Glutamatergic neuron (in vitro differentiated cells): ENCODE data around the gene NAV1. TPM values are rescaled to one million over a fixed set of nuclear protein-coding genes. Genes with fewer than 3 reads are reported as not detected.

Source experiments
- DNase-seq: peaks from one replicate; pipeline ENCODE4 v3.0.0; 2022
- H3K27ac Mint-ChIP-seq: one replicate; pipeline ENCODE4 v1.8.0; 2020; ENCODE audit warnings: mild to moderate bottlenecking, mixed read lengths, inconsistent platforms; ENCODE audit not compliant: unreplicated experiment
- H3K27me3 Mint-ChIP-seq: one replicate; pipeline ENCODE4 v1.8.0; 2020; ENCODE audit warnings: mild to moderate bottlenecking, moderate library complexity, mixed read lengths, inconsistent platforms; ENCODE audit not compliant: unreplicated experiment
- H3K36me3 Mint-ChIP-seq: one replicate; pipeline ENCODE4 v1.8.0; 2020; ENCODE audit warnings: mild to moderate bottlenecking, mixed read lengths, inconsistent platforms; ENCODE audit not compliant: unreplicated experiment
- H3K4me1 Mint-ChIP-seq: one replicate; pipeline ENCODE4 v1.8.0; 2020; ENCODE audit warnings: mild to moderate bottlenecking, low read depth, mixed read lengths, inconsistent platforms; ENCODE audit not compliant: unreplicated experiment
- H3K4me3 Mint-ChIP-seq: one replicate; pipeline ENCODE4 v1.8.0; 2020; ENCODE audit warnings: mild to moderate bottlenecking, mixed read lengths, inconsistent platforms; ENCODE audit not compliant: unreplicated experiment
- H3K9me3 Mint-ChIP-seq: one replicate; pipeline ENCODE4 v1.8.0; 2020; ENCODE audit warnings: mild to moderate bottlenecking, moderate library complexity, mixed read lengths, inconsistent platforms; ENCODE audit not compliant: unreplicated experiment
- CTCF ChIP-seq: fragments of 200-600 bp; sonication (generic); IDR thresholded peaks from one replicate; pipeline ENCODE4 v1.5.0; 2021; ENCODE audit not compliant: partially characterized antibody, unreplicated experiment
- total RNA-seq: library from RNA; stranded (reverse); fragmentation: NEBNext Ultra II Directional; extraction: Animal tissue kit (Norgen Biotek cat#: 25700); gene quantifications from one replicate; pipeline ENCODE4 v1.2.1, GENCODE V29; 2021; ENCODE audit not compliant: unreplicated experiment

The NAV1 gene
- total RNA-seq, 1 donor from 2014 or later: 124 TPM

- no peak overlapping the region for H3K27ac Mint-ChIP-seq
- no peaks in the 10 kb centered on the region for H3K9me3 Mint-ChIP-seq
- H3K4me3 Mint-ChIP-seq: no peak overlapping the region
- peaks cover 4% of the 10 kb centered on the region for H3K27me3 Mint-ChIP-seq
- no peak for DNase-seq
- no peak for TF ChIP-seq CTCF
- no peaks in the 10 kb centered on the region for H3K4me1 Mint-ChIP-seq
- H3K36me3 Mint-ChIP-seq: no peaks in the 10 kb centered on the region
Measured at GRCh38 chr1:201585093-201585483, 46.2 kb downstream of the NAV1 start.

- DNase-seq: no peak
- Mint-ChIP-seq H3K9me3 (no peaks in the 10 kb centered on the region), H3K27me3 (peaks cover 4% of the 10 kb centered on the region), H3K4me3 (no peak overlapping the region), H3K36me3 (no peaks in the 10 kb centered on the region), H3K27ac (no peak overlapping the region), H3K4me1 (peaks cover 2% of the 10 kb centered on the region)
- no peak for TF ChIP-seq CTCF
Measured at GRCh38 chr1:201585901-201586300, 47.0 kb downstream of the NAV1 start.

GRCh38 chr1:201586806-201587205 is 47.9 kb downstream of the NAV1 start:
- no peak overlapping the region for H3K27ac Mint-ChIP-seq
- no peak overlapping the region for H3K4me3 Mint-ChIP-seq
- no peaks in the 10 kb centered on the region for H3K36me3 Mint-ChIP-seq
- peaks cover 10% of the 10 kb centered on the region for H3K4me1 Mint-ChIP-seq
- no peaks in the 10 kb centered on the region for H3K9me3 Mint-ChIP-seq
- no peak for TF ChIP-seq CTCF
- H3K27me3 Mint-ChIP-seq: peaks cover 10% of the 10 kb centered on the region
- no peak for DNase-seq

- peaks cover 10% of the 10 kb centered on the region for H3K27me3 Mint-ChIP-seq
Measured at GRCh38 chr1:201587729-201588128, 48.8 kb downstream of the NAV1 start.

More at GRCh38 chr1:201587729-201588128, 48.8 kb downstream of the NAV1 start:
- no peaks in the 10 kb centered on the region for H3K36me3 Mint-ChIP-seq
- TF ChIP-seq CTCF: no peak
- no peak overlapping the region for H3K4me3 Mint-ChIP-seq
- no peaks in the 10 kb centered on the region for H3K9me3 Mint-ChIP-seq
- peaks cover 17% of the 10 kb centered on the region for H3K4me1 Mint-ChIP-seq
- no peak overlapping the region for H3K27ac Mint-ChIP-seq
- no peak for DNase-seq

Other genes with a start within 250 kb of the NAV1 start
- gene TNNT2, start 161.4 kb upstream of the NAV1 start, total RNA-seq: not detected
- gene LAD1, start 139.8 kb upstream of the NAV1 start, total RNA-seq: 0.25 TPM
- 4.1 TPM for gene TNNI1, start 117.4 kb upstream of the NAV1 start, total RNA-seq
- 18.5 TPM for gene PHLDA3, start 69.9 kb upstream of the NAV1 start, total RNA-seq
- 6.2 TPM for gene CSRP1, start 32.0 kb upstream of the NAV1 start, total RNA-seq